BJ (cell line): ENCODE measurements around the gene HTR5A. TPM values are rescaled to one million over a fixed set of nuclear protein-coding genes. Genes with fewer than 3 reads are reported as not detected.
"Not testable (repeated sequence)": the region's sequence is repeated elsewhere in the genome, so short reads cannot be mapped to it uniquely, and the experiment has no call there.

Experiments
- CTCF ChIA-PET: fragments of 350-600 bp; formaldehyde crosslinking; extraction: SDS; loops from one replicate; lab custom pipeline; 2021; ENCODE audit warnings: antibody characterized with exemption, inconsistent platforms; lab: Yijun Ruan, JAX
- POLR2A ChIA-PET: fragments of 300-600 bp; sonication (Branson Sonifier 250); formaldehyde crosslinking; extraction: SDS; loops from one replicate; lab custom pipeline; 2021; ENCODE audit warnings: antibody characterized with exemption; lab: Charles Lee
- DNase-seq: peaks from one replicate; pipeline ENCODE4 v3.0.0-alpha.2; 2011; ENCODE audit warnings: low read depth
- H3K27me3 ChIP-seq: 2 replicates; pipeline ENCODE4 v1.6.0; 2011; ENCODE audit warnings: low read length; ENCODE audit not compliant: control insufficient read depth, insufficient read depth
- H3K36me3 ChIP-seq: 2 replicates; pipeline ENCODE4 v1.5.1; 2011; ENCODE audit warnings: low read length; ENCODE audit not compliant: control insufficient read depth, insufficient read depth
- H3K4me3 ChIP-seq: 2 replicates; pipeline ENCODE4 v1.5.1; 2011; ENCODE audit warnings: low read depth, mild to moderate bottlenecking, control low read depth, low read length
- CTCF ChIP-seq: IDR thresholded peaks from 2 replicates; pipeline ENCODE4 v1.5.1; 2011; ENCODE audit warnings: low read depth, mild to moderate bottlenecking, control low read depth, inconsistent platforms, low read length, moderate library complexity; ENCODE audit not compliant: insufficient read depth
- polyA minus RNA-seq: library from RNA; depleted of rRNA, polyadenylated mRNA; stranded (reverse); fragments of >200 nt; gene quantifications from 2 replicates; pipeline ENCODE4 v1.2.3, GENCODE V29; 2011; rRNA and poly(A)+ RNA removed
- polyA plus RNA-seq: library from polyadenylated mRNA; depleted of rRNA; stranded (reverse); fragments of >200 nt; gene quantifications from 2 replicates; pipeline ENCODE4 v1.2.3, GENCODE V29; 2011; rRNA removed

Gene HTR5A
- polyA plus RNA-seq, result not detected in 2 replicates
- not detected in 2 replicates for polyA minus RNA-seq

- no peaks in the 10 kb centered on the region for H3K27me3 ChIP-seq
- H3K4me3 ChIP-seq, result no peak within 1 kb of the TSS
- peak; percentile 7 for DNase-seq
- ChIA-PET CTCF (no interaction called here), POLR2A (no interaction called here)
- TF ChIP-seq CTCF, result no peak
- no peaks in the 10 kb centered on the region for H3K36me3 ChIP-seq
Observed at GRCh38 chr7:155069992-155070751, at the start of gene HTR5A. Gene HTR5A, plus strand, starts transcription at chr7:155070324. Its CDS starts 576 bp downstream, at chr7:155070900.

- no peak for DNase-seq
- no peak for TF ChIP-seq CTCF
- POLR2A ChIA-PET, result no interaction called here
- CTCF ChIA-PET, result interaction anchor here (1.0 to 1.6 kb wide), 2 partner anchors 13 to 324 kb away, joined by 4 to 7 read pairs; no protein-coding TSS in a partner anchor
- no peak overlapping the region for H3K4me3 ChIP-seq
- no peaks in the 10 kb centered on the region for H3K36me3 ChIP-seq
- H3K27me3 ChIP-seq, result no peaks in the 10 kb centered on the region; the same call in 1 of the 2 replicates
Observed at GRCh38 chr7:155020996-155021395, 49.1 kb upstream of the HTR5A start.

- Histone ChIP-seq H3K27me3 (no peaks in the 10 kb centered on the region; the same call in 1 of the 2 replicates), H3K4me3 (no peak overlapping the region), H3K36me3 (no peaks in the 10 kb centered on the region)
- DNase-seq, result no peak
- CTCF ChIA-PET, result interaction anchor here (1.6 kb wide), 1 partner anchor 324 kb away, joined by 7 read pairs; no protein-coding TSS in a partner anchor
- TF ChIP-seq CTCF, result no peak
- POLR2A ChIA-PET, result no interaction called here
Observed at GRCh38 chr7:155021699-155022145, 48.4 kb upstream of the HTR5A start.

- POLR2A ChIA-PET, result no interaction called here
- CTCF ChIA-PET, result no interaction called here
- Histone ChIP-seq H3K36me3 (no peaks in the 10 kb centered on the region), H3K27me3 (no peaks in the 10 kb centered on the region), H3K4me3 (no peak overlapping the region)
- DNase-seq, result no peak
- no peak for TF ChIP-seq CTCF
Observed at GRCh38 chr7:155027879-155028278, 42.2 kb upstream of the HTR5A start.

GRCh38 chr7:155032978-155033377 lies 37.1 kb upstream of the HTR5A start:
- no peak for TF ChIP-seq CTCF
- ChIA-PET CTCF (no interaction called here), POLR2A (interaction anchor here (0.7 kb wide), 1 partner anchor 312 kb away, joined by 3 read pairs; no protein-coding TSS in a partner anchor)
- Histone ChIP-seq H3K36me3 (no peaks in the 10 kb centered on the region), H3K27me3 (no peaks in the 10 kb centered on the region), H3K4me3 (no peak overlapping the region)
- no peak for DNase-seq

- H3K27me3 ChIP-seq, POLR2A ChIA-PET, H3K36me3 ChIP-seq, H3K4me3 ChIP-seq, DNase-seq, CTCF ChIA-PET: not testable (repeated sequence)
Observed at GRCh38 chr7:155034495-155034894, 35.6 kb upstream of the HTR5A start.
